GM21825 (cell line): ENCODE data around the gene RAD23A.

Experiments used
- ATAC-seq: cut with Tn5 transposase; IDR thresholded peaks from one replicate; pipeline ENCODE4 v1.9.1; 2021; ENCODE audit warnings: mild to moderate bottlenecking, moderate library complexity; ENCODE audit not compliant: unreplicated experiment

RAD23A gene

DNA sequence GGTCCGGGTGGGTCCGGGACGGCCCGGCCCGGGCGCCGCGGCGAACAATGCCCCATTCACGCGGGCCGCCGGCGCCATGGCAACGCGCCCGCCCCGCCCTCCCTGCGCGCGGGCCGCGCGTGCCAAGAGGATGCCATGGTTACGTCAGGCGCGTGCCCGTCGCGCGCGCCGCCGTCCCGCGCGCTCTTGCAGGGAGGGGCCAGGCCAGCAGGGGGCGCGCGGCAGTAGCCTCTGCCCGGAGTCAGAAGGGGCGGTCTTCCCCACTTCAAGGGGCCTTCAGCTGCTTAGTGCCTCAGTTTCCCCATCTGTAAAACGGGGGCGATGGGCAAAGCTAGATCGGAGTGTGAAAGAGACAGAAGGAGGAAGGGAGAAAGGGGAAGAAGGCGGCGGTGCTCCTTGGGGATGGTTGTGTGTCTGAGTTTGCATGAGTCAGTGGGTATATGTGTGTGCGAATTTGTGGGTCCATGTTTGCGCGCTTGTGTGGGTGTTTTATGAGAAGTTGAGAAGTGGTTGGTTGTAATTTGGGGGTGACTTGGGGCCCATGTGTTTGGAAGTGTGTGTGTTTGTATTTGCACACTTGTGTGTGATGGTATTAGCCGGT is 38.0 kb downstream of the RAD23A start:
- no peak for ATAC-seq

DNA sequence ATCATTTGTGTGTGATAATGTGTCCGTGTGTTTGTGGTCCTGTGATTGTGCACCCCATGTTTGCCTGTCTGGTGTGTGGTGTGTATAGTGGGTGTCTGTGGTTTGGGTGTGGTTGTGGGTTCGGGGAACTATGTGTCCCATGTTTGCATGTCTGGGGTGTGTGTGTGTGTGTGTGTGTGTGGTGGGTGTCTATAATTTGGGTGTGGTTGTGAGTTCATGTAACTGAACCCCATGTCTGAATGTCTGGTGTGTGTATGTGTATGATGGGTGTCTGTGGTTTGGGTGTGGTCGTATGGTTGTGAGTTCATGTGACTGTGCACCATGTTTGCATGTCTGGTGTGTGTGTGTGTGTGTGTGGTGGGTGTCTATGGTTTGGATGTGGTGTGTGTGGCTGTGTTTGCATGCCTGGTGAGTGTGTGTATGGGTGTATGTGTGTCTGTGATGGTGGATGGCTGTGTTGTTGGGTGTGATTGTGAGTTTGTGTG is 38.5 kb downstream of the RAD23A start:
- no peak for ATAC-seq

DNA sequence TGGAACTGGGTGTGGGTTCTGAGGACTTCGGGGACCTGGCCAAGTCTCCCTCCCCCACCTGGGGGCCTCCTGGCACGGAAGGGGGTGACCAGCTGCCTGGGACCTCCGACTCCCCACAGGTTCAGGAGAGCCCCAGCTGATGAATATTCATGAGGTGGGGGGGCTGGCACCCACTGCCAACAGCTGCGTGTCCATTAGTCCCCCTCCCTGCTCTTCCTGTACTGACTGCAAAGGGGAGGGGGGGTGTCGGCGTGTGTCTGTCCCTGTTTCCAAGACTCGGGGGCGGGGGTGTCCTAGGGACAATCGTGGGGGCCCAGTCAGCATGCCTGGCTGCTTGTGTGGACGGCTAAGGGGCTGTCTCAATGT is 39.0 kb downstream of the RAD23A start:
- no peak for ATAC-seq

DNA sequence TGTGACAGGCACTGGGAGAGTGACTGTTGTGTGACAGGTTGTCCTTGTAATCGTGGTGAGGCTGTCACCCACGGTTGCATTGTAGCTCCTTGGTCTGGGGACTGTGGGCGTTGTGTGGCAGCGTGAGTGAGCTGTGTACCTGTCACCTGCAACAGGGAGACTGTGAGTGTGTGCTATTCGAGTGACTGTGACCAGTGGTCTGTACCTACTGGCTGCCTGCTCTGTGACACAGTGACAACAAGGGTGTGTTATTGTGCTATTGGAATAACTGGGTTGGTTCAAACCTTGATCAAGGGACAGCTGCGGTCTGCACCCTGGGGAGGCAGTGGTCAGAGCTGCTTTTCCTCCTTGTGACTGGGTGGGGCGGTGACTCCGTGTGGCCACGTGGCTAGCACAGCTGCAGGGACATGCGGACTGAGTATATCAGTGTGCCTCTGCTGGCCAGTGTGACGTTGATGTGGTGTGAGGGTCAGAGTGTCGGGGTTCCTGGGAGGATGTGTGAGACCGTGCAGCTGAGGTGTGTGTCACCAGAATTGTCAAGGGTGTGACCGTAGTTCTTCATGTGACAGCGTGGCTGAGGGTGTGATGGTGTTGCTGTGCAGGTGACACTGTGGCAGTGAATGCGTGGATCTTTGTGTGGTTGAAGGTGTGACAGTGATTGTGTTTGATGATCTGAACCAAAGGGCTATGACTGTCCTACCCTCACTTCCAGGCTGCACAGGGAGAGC is 39.6 kb downstream of the RAD23A start:
- ATAC-seq = no peak

DNA sequence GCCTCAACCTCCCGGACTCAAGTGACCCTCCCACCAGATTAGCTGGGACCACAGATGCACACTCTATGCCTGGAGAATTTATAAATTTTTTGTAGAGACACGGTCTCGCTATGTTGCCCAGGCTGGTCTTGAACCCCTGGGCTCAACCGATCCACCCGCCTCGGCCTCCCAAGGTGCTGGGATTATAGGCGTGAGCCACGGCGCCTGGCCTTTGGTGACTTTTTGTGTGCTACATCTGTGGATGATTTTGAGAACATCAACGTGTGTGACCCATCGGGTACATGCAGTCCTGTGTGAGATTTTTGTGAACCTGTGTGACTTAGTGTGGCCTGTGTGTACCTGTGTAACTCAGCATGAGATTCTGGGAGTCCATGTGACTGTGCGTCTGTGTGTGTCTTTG is 41.1 kb downstream of the RAD23A start:
- ATAC-seq = no peak

DNA sequence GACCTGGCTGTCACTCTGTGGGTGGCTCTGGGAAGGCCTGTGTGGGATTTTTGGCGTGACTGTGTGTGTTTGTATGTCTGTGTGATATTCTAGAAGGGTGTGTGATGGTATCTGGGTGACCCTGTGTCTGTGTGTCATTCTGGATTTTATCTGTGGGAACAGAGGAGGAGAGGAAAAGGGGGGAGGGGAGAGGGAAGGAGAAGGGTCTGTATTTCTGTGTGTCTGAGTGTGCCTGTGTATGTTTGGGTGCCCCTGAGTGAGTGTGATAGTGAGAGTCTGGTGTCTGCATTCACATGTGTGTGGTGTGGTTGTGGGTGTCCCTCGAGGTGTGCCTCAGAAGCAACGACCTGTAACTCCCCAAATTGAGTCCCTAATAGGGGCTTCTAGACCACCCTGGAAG is 41.5 kb downstream of the RAD23A start:
- no peak for ATAC-seq

DNA sequence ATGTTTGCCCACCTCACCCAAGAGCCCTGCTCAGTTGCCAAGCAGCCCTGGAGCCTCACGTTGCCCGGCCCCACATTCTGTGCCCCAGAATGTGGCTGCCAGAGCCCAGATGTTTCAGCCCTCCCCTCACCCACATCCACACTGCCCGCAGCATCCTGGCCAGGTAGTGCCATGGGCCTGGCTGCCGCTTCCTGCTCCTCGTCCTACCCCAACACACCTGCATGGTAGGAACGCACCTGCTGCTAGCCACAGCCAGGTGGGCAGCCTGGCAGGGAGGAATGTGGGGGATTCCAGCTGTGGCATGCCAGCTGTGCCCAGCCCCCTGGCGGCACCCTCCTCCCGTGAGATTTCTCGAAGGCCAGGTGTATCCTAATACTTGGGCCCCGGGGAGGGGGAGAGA is 42.1 kb downstream of the RAD23A start:
- ATAC-seq = no peak

DNA sequence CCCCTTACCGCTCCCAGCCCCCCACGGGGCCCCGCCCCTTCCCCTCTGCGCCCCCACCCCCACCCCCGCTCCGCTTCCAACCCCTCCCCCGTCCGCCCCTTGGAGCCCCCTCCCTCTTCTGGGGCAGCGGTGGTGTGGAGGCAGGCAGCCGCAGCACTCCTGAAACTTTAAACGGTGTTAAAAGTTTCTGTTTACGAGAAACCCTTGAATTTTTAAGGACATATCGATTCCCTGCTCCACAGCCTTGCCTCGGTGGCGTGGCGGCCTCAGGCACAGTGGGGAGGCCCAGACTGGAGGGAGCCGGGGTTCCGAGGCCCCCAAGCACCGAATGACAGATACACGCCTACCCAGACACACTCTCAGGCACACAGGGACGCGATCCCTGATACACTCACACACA is 44.8 kb downstream of the RAD23A start:
- ATAC-seq = no peak

DNA sequence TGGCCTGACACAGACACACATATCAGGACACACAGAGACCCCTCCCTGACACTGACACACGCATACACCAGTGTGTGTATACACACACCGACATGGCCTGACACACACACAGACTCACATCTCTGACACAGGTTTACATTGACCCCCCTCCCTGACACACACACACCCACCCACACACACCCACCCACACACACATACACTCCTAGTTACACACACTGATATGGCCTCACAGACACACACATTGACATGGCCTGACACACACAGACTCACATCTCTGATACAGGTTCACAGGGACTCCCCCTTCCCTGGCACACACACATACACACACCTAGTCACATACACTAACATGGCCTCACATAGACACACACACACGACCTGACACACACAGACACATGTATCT is 45.2 kb downstream of the RAD23A start:
- no peak for ATAC-seq

DNA sequence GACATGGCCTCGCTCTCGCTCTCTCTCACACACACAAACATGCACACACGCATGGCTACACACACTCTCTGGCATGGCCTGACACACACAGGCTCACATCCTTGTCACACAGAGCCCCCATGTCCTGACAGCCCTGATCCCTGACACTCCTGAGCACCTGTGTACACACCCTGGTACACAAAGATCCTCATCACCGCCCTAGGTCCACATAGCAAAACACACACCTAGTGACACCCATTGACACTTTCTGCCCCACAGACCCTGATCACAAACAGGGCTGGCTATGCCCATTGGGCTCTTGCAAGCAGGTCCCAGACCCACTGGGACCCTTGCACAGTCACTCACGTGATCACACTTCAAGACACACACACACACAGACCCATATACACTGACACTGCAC is 45.6 kb downstream of the RAD23A start:
- ATAC-seq = no peak

DNA sequence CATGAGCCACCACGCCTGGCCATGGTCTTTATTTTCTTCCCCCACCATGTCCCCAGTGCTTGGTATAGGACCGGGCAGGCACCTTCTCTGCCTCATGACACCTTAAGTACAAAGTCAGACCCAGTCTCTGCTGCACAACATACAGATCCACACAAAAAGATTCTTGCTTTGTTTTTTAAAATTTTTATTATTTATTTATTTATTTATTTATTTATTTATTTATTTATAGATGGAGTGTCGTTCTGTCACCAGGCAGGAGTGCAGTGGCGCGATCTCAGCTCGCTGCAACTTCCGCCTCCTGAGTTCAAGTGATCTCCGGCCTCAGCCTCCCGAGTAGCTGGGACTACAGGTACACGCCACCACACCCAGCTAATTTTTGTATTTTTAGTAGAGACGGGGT is 47.1 kb downstream of the RAD23A start:
- no peak for ATAC-seq

DNA sequence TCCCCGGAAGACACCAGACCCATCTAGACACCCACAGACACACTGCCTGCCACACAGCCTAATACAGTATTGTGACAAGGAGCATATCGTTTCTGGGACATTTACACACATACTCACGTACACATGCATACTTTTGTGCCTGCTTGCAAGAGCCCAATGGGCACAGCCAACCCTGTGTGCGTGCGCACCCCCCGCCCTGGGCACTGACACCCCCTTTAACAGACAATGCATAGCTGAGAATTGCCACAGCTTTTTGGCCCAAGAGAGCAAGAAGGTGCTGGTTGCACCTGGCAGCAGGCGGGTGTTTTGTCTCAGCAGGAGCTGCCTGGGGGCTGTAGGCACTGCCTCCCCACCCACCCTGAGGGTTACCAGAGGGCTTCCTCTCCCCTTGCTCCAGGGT is 47.9 kb downstream of the RAD23A start:
- no peak for ATAC-seq

DNA sequence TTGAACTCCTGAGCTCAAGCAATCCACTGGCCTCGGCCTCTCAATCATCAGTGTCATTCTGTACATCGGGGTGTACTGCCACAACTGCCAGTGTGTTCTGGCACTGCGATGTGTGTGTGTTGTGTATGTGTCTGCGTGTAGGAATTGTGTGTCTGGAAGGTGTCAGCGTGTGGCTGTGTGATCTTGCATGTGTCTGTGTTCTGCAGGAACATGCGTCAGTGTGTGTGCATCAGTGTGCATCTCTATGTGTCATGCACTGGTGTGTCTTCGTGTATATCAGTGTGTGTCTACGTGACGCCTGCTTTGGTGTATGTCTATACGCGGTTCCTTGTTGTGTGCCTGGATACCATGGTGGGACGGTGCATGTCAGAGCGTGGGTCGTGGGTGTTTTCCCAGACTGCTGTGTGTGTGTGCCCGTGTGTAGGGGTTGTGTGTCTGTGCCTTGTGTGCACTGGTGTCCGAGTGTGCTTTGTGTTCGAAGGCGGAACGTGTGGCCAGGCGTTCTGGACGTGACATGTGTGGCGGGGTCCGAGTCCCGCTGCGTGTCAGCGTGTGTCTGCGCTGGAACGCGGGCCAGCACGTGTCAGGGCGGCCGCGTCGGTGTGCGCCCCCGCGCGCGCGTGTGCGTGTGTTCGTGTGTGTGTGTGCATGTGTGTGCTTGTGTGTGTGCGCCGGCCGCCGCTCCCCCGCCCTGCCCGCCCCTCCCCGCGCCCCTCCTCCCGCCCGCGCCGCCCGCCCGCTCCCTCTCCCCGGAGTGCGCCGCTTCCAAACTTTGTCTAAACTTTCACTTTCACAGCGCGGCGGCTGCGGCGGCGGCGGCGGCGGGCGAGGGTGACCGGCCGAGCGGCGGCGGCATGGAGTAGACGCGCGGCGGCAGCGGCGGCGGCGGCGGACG is 49.3 kb downstream of the RAD23A start, which contains the start of gene NFIX:
Gene NFIX, plus strand, starts transcription at position 775 of the 895 bp plus-strand sequence. CDS start 363 bp downstream, outside the sequence.
- ATAC-seq = no peak

DNA sequence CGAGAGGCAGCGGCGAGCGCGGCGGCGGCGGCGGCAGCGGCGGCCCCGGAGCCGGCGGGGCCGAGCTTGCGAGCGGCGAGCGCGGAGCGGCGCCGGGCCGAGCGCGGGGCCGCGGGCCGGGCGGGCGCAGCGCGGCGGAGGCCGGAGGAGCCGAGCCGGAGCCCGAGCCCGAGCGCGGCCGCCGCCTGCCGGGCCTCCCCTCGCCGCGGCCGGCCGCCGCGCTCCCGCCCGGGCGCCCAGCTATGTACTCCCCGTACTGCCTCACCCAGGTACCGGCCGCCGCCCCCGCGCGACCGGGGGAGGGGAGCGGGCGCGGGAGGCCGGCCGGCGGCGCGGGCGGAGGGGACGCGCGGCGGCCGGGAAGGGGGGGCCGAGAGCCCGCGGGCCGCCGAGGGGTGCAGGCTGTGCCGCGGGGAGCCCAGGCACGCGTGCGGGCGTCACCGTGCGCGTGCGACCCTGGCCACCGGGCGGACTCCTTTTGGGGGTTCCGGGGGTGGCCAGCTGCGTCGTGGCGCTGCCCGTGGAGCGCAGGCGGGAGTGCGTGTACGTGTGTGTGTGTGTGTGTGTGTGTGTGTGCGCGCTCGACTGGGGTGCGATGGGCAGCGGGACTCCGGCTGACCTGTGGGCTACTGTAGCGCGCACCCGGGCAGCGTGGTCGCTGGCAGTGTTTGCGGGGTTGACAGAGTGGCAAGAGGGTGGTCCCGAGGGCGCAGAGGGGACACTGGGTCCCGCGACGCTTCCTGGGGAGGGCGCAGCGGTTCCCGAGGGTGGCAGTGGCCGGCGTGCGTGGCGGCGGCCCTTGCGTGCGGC is 50.1 kb downstream of the RAD23A start:
- no peak for ATAC-seq

DNA sequence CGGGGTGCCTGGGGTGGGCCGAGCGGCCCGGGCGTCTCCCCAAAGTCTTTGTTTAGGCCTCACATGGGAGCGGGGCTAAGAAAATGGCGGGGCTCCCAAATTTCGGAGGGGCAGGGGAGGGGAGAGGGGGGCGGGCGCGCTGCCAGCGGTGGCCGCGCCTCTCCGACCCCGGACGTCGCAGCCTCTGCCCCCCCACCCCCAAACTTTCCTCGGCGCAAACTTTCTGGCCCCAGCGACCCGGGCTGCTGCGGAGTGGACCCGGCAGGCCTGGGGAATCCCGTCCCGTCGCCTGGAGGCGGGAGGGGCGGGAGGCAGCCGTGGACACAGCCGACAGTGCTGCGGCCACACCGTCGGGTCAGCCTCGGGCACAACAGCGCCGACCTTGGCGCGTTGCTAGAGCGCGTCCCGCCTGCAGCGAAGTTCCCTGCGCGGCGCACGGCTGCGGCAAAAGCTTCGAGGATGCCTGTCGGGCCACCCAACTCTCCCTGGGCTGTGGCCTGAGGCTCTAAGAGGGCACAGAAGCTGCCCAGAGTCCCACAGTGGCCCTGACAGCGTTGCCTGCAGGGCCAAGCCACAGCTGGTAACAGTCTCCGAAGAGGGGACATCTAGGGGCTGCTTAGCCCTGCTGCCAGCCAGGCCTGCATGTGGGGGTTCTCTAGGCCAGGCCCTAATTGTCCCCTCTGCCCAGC is 50.9 kb downstream of the RAD23A start:
- ATAC-seq = no peak

DNA sequence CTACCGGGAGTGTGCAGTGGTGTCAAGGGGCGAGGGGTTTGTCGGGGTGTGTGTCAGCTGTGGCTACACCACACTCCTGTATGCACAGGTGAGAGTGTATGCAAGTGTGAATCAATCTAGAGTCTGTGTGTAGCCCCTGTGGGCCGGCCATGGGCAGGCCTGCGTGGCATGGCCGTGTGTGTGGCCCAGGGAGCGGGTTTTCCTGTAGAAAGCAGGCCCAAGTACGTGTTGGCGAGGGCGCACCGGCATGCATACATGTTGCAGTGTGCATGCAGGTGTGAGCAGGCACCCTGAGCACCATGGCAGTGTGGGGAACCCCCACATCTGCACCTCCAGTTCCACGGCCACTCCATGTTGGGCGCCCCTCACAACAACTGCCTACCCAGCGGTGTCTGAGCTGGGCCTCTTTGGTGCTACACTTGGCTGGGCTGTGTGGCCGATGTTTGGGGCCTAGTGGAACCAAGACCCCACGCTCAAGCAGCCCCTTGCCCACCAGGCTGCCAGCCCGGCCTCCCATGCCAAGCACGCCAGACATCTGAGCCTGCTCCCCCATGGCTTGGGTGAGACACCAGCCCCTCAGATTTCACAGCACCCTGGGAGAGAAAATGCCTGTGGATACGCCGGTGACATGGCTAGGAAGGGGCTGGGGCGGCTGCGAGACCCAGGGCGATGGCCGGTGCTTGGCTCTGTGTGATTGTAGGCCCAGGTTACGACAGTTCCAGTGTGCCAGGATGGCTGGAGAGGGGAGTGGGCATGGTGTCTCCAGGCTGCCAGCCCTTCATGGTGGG is 51.7 kb downstream of the RAD23A start:
- no peak for ATAC-seq

DNA sequence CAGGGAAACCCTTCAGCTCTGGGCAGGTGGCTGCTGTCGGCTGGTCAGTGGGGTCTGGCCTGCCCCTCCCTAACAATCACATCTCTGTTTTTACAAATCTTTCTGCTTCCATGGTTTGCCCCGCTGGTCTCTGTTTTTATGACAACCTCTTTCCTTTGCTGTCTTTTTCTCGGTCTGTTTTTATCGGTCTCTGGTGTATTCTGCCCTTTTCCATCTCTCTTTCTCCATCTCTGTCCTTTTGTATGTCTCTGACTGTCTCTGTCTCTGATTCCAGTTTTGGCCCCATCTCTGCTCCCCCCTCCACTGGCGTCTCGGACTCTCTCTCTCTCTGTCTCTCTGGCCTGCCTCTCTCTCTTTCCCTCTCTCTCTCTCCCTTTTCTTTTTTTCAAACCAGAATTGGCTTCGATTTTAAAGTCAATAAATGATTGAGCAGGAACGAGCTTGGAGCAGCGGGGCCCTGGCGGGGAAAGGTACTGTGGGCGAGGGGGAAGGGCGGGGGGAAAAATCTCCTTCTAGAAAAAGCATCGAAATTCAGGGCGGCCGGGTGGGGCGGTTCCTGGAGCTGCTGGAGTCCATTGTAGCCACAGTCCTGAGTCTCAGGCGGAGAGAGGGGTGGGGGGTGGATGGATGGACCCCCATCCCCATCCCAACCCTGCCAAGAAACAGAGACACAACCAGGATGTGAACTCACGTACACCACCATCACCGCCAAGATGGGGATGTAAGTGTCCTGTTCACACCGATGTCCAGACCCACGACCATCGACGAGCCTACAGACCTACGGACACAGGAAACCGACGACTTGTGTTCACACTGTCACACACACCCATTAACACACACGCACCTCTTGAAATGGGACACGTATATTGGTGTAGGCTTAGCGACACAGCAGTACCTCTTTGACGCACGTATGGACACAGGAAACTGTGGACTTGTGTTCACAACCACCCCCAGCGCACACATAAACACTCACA is 52.6 kb downstream of the RAD23A start:
- ATAC-seq = no peak

DNA sequence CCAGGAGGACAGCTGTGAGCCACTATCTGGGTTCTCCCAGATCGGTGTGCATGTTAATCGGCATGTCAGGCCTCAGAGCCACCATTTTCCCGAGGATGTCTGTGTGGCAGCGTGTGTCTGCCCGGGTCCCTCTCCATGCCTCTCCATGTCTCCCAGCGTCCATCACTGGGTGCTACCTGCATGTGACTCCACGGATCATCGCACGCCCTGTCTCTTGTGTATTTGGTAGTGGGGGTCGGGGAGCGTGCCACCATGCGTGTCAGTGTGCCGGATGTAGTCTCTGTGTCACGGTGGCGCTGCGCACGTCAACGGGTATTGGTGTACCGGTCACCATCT is 55.5 kb downstream of the RAD23A start:
- no peak for ATAC-seq
